ENCODE data around the gene FSTL5. TPM values are rescaled to one million over a fixed set of nuclear protein-coding genes. Genes with fewer than 3 reads are reported as not detected.

The FSTL5 gene
- total RNA-seq, 1 experiment from 2014 or later, result not detected

DNA sequence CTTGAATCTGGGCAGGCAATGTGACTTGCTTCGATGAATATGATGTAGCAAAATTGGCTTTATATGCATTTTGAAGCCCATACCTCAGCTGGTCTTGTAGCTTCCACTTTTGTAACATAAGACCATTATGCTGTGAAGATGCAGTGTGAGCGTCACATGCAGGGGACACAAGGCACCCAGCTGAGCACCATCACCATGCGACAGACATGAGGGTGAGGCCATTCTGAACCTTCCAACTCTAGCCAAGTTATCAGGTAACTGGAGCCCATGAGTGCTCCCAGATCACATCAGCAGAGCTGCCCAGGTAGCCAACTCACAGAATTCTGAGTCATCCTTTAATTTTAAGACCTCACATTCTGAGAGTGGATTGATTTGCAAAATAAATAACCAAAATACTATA lies 705.9 kb downstream of the FSTL5 start:
- Histone ChIP-seq H3K23me2 (ENCODE audit: insufficient read length, low read depth, low read length, poor library complexity, severe bottlenecking) (no peaks in the 10 kb centered on the region), H4K8ac (replicated peaks; ENCODE audit: insufficient read length, low read depth, low read length) (no peak overlapping the region), H3K27ac (ENCODE audit: insufficient read length, low read depth, low read length) (no peak overlapping the region), H3K14ac (ENCODE audit: insufficient read depth, low read length) (no peak overlapping the region), H2BK20ac (ENCODE audit: low read depth, low read length, poor library complexity, severe bottlenecking) (no peak overlapping the region), H3K79me2 (ENCODE audit: insufficient read depth, low read length) (no peaks in the 10 kb centered on the region), H2BK12ac (ENCODE audit: insufficient read length, low read depth, low read length) (no peak overlapping the region), H3K4me2 (ENCODE audit: insufficient read depth, insufficient read length, low read length) (no peak overlapping the region), H2AFZ (ENCODE audit: low read length) (no peak overlapping the region), H3K18ac (ENCODE audit: insufficient read length, low read depth, low read length) (no peak overlapping the region), H3K23ac (ENCODE audit: insufficient read length, low read depth, low read length) (no peak overlapping the region), H4K5ac (ENCODE audit: insufficient read length, low read depth, low read length) (no peak overlapping the region), H2BK15ac (ENCODE audit: low read depth, low read length) (no peak overlapping the region), H3K4me1 (ENCODE audit: insufficient read depth, low read length) (no peaks in the 10 kb centered on the region), H4K20me1 (ENCODE audit: control insufficient read depth, insufficient read depth, insufficient read length) (no peaks in the 10 kb centered on the region), H3K27me3 (ENCODE audit: insufficient read depth, low read length) (no peaks in the 10 kb centered on the region), H2AK5ac (ENCODE audit: insufficient read length, low read length) (no peak overlapping the region), H3T11ph (ENCODE audit: low read length) (no peak overlapping the region), H3K56ac (ENCODE audit: insufficient read length, low read depth, low read length) (no peak overlapping the region), H4K91ac (ENCODE audit: insufficient read length, low read depth, low read length) (no peak overlapping the region), H3K79me1 (ENCODE audit: insufficient read depth, low read depth, low read length, poor library complexity, severe bottlenecking) (no peaks in the 10 kb centered on the region), H2BK120ac (ENCODE audit: low read depth, low read length, poor library complexity, severe bottlenecking) (no peak overlapping the region), H3K4ac (ENCODE audit: low read depth, low read length) (no peak overlapping the region), H3K9me3 (ENCODE audit: control insufficient read depth, low read depth, low read length) (no peaks in the 10 kb centered on the region), H2BK5ac (ENCODE audit: insufficient read length, low read length) (no peak overlapping the region), H3K9ac (ENCODE audit: extremely low read depth, insufficient read length, low read length) (no peak overlapping the region)
- Mint-ChIP-seq H3K4me3 (no peak overlapping the region), H3K27ac (no peak overlapping the region), H3K36me3 (ENCODE audit: insufficient read depth in 1 of 3, low read depth in 3 of 3) (no peaks in the 10 kb centered on the region), H3K4me1 (peaks cover 5 to 9% of the 10 kb centered on the region in 2 experiments; a peak in 3 of 4 replicates), H3K27me3 (ENCODE audit: low read depth) (no peaks in the 10 kb centered on the region), H3K9me3 (no peaks in the 10 kb centered on the region)
- TF ChIP-seq, protein P1, sequence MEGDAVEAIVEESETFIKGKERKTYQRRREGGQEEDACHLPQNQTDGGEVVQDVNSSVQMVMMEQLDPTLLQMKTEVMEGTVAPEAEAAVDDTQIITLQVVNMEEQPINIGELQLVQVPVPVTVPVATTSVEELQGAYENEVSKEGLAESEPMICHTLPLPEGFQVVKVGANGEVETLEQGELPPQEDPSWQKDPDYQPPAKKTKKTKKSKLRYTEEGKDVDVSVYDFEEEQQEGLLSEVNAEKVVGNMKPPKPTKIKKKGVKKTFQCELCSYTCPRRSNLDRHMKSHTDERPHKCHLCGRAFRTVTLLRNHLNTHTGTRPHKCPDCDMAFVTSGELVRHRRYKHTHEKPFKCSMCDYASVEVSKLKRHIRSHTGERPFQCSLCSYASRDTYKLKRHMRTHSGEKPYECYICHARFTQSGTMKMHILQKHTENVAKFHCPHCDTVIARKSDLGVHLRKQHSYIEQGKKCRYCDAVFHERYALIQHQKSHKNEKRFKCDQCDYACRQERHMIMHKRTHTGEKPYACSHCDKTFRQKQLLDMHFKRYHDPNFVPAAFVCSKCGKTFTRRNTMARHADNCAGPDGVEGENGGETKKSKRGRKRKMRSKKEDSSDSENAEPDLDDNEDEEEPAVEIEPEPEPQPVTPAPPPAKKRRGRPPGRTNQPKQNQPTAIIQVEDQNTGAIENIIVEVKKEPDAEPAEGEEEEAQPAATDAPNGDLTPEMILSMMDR (conservative IDR thresholded peaks at IDR 0.05), result no peak
- DNase-seq, result no peak
- WGBS (ENCODE audit: extremely low coverage, insufficient read length, low lambda C conversion rate), result no CpG with 5 or more reads among the region's 3 CpGs

All from H9 (cell line).